ENCODE results near the gene IGF1R.

IGF1R gene

GRCh38 chr15:98778263-98778959 is 130.1 kb downstream of the IGF1R start:
- DNase-seq = no peak

- no peak for DNase-seq
These were observed 130.6 kb downstream of the IGF1R start for GRCh38 chr15:98778960-98779359.

- no peak for DNase-seq
These were observed 131.2 kb downstream of the IGF1R start for GRCh38 chr15:98779463-98780071.

- DNase-seq = no peak
These were observed 133.5 kb downstream of the IGF1R start for GRCh38 chr15:98781838-98782237.

- no peak for DNase-seq
These were observed 134.5 kb downstream of the IGF1R start for GRCh38 chr15:98782801-98783200.

- DNase-seq = no peak
These were observed 137.1 kb downstream of the IGF1R start for GRCh38 chr15:98785431-98785806.

- DNase-seq = no peak
These were observed 137.7 kb downstream of the IGF1R start for GRCh38 chr15:98785807-98786621.

- DNase-seq = no peak
These were observed 138.4 kb downstream of the IGF1R start for GRCh38 chr15:98786717-98787116.

- DNase-seq = no peak
These were observed 138.9 kb downstream of the IGF1R start for GRCh38 chr15:98787194-98787593.

GRCh38 chr15:98787936-98788757 is 139.8 kb downstream of the IGF1R start:
- DNase-seq = no peak

- DNase-seq = no peak
These were observed 140.7 kb downstream of the IGF1R start for GRCh38 chr15:98789020-98789419.

GRCh38 chr15:98790270-98790669 is 141.9 kb downstream of the IGF1R start:
- no peak for DNase-seq

- no peak for DNase-seq
These were observed 142.8 kb downstream of the IGF1R start for GRCh38 chr15:98791046-98791701.

GRCh38 chr15:98792117-98792516 is 143.8 kb downstream of the IGF1R start:
- DNase-seq = no peak

GRCh38 chr15:98794211-98794610 is 145.9 kb downstream of the IGF1R start:
- DNase-seq = no peak

GRCh38 chr15:98794748-98795147 is 146.4 kb downstream of the IGF1R start:
- DNase-seq = no peak

- no peak for DNase-seq
These were observed 147.6 kb downstream of the IGF1R start for GRCh38 chr15:98795980-98796379.

- DNase-seq = no peak
These were observed 148.5 kb downstream of the IGF1R start for GRCh38 chr15:98796685-98797357.

- no peak for DNase-seq
These were observed 150.1 kb downstream of the IGF1R start for GRCh38 chr15:98798375-98798893.

- DNase-seq = no peak
These were observed 151.4 kb downstream of the IGF1R start for GRCh38 chr15:98799461-98800390.

Data from DMS79 (cell line).